Chondrocyte (in vitro differentiated cells): ENCODE measurements around the gene IFIT1. TPM values are rescaled to one million over a fixed set of nuclear protein-coding genes. Genes with fewer than 3 reads are reported as not detected.
A peak's percentile ranks its signal among the peaks of the same experiment; 100 is the strongest.

Experiments used
- DNase-seq: peaks from one replicate; pipeline ENCODE4 v3.0.0; 2021; ENCODE audit warnings: mixed read lengths, low spot score
- H3K27ac Mint-ChIP-seq: one replicate; pipeline ENCODE4 v1.8.0; 2021; ENCODE audit warnings: mild to moderate bottlenecking, moderate library complexity, mixed read lengths; ENCODE audit not compliant: unreplicated experiment
- H3K27me3 Mint-ChIP-seq: 2 replicates; pipeline ENCODE4 v1.8.0; 2021; ENCODE audit warnings: low read depth, mixed read lengths
- H3K36me3 Mint-ChIP-seq: 2 replicates; pipeline ENCODE4 v1.8.0; 2021; ENCODE audit warnings: low read depth, mixed read lengths
- H3K4me1 Mint-ChIP-seq: 2 replicates; pipeline ENCODE4 v1.8.0; 2021; ENCODE audit warnings: low read depth, mild to moderate bottlenecking, mixed read lengths
- H3K4me3 Mint-ChIP-seq: one replicate; pipeline ENCODE4 v1.8.0; 2021; ENCODE audit warnings: mild to moderate bottlenecking, moderate library complexity, mixed read lengths; ENCODE audit not compliant: unreplicated experiment
- H3K9me3 Mint-ChIP-seq: 2 replicates; pipeline ENCODE4 v1.8.0; 2021; ENCODE audit warnings: low read depth, mixed read lengths
- CTCF ChIP-seq: fragments of 200-600 bp; sonication (generic); IDR thresholded peaks from 2 replicates; pipeline ENCODE4 v1.5.0; 2021; ENCODE audit warnings: antibody characterized with exemption, mild to moderate bottlenecking, moderate library complexity
- total RNA-seq: library from RNA; stranded (reverse); gene quantifications from 3 replicates; pipeline ENCODE4 v1.2.1, GENCODE V29; 2021

The IFIT1 gene
- total RNA-seq, 1 donor from 2014 or later: 2.0 TPM

- H3K36me3 Mint-ChIP-seq: no peaks in the 10 kb centered on the region
- peak overlapping the region; percentile 82 for H3K27ac Mint-ChIP-seq
- H3K4me3 Mint-ChIP-seq: peak overlapping the region; percentile 70
- TF ChIP-seq CTCF: no peak
- H3K4me1 Mint-ChIP-seq: peaks cover 23% of the 10 kb centered on the region
- H3K27me3 Mint-ChIP-seq: no peaks in the 10 kb centered on the region
- no peak for DNase-seq
- H3K9me3 Mint-ChIP-seq: no peaks in the 10 kb centered on the region
Measured at GRCh38 chr10:89392974-89393373, 551 bp downstream of the IFIT1 start.

GRCh38 chr10:89393898-89394297, 1.5 kb downstream of the IFIT1 start:
- Mint-ChIP-seq H3K36me3 (no peaks in the 10 kb centered on the region), H3K4me3 (no peak overlapping the region), H3K4me1 (peaks cover 25% of the 10 kb centered on the region), H3K27ac (no peak overlapping the region), H3K27me3 (no peaks in the 10 kb centered on the region), H3K9me3 (no peaks in the 10 kb centered on the region)
- no peak for DNase-seq
- no peak for TF ChIP-seq CTCF

- Mint-ChIP-seq H3K36me3 (no peaks in the 10 kb centered on the region), H3K27me3 (no peaks in the 10 kb centered on the region), H3K27ac (no peak overlapping the region), H3K9me3 (no peaks in the 10 kb centered on the region), H3K4me3 (no peak overlapping the region), H3K4me1 (peaks cover 25% of the 10 kb centered on the region)
- DNase-seq: no peak
- no peak for TF ChIP-seq CTCF
Measured at GRCh38 chr10:89395141-89395540, 2.7 kb downstream of the IFIT1 start.

- Mint-ChIP-seq H3K4me3 (no peak overlapping the region), H3K9me3 (no peaks in the 10 kb centered on the region), H3K4me1 (peaks cover 14% of the 10 kb centered on the region), H3K27ac (peak overlapping the region; percentile 63), H3K27me3 (no peaks in the 10 kb centered on the region), H3K36me3 (no peaks in the 10 kb centered on the region)
- TF ChIP-seq CTCF: no peak
- DNase-seq: no peak
Measured at GRCh38 chr10:89398003-89398749, 5.8 kb downstream of the IFIT1 start.

GRCh38 chr10:89399956-89400355, 7.5 kb downstream of the IFIT1 start:
- Mint-ChIP-seq H3K4me3 (no peak overlapping the region), H3K4me1 (peaks cover 9% of the 10 kb centered on the region), H3K27me3 (no peaks in the 10 kb centered on the region), H3K9me3 (no peaks in the 10 kb centered on the region), H3K27ac (no peak overlapping the region), H3K36me3 (no peaks in the 10 kb centered on the region)
- DNase-seq: no peak
- TF ChIP-seq CTCF: no peak
